ENCODE data around the gene CD40.

Gene CD40

GRCh38 chr20:46108976-46109375, 9.1 kb upstream of the CD40 start:
- in situ Hi-C loops (cut with HindIII; ENCODE audit: low pct_ligation_motif_present, low sequenced_read_pairs): no loop called here
- no peak for TF ChIP-seq CTCF (IDR thresholded peaks at IDR 0.05; ENCODE audit: low read depth, low read length, missing control alignments)
- Histone ChIP-seq H3K27ac (no peak overlapping the region), H3K36me3 (replicated peaks) (no peaks in the 10 kb centered on the region), H3K4me3 (ENCODE audit: low read depth, low read length) (no peak overlapping the region), H3K27me3 (replicated peaks) (peaks cover 7% of the 10 kb centered on the region)
- DNase-seq: no peak

- Histone ChIP-seq H3K36me3 (replicated peaks) (no peaks in the 10 kb centered on the region), H3K4me3 (ENCODE audit: low read depth, low read length) (no peak overlapping the region), H3K27me3 (replicated peaks) (peaks cover 5% of the 10 kb centered on the region), H3K27ac (no peak overlapping the region)
- TF ChIP-seq CTCF (IDR thresholded peaks at IDR 0.05; ENCODE audit: low read depth, low read length, missing control alignments): no peak
- in situ Hi-C loops (cut with HindIII; ENCODE audit: low pct_ligation_motif_present, low sequenced_read_pairs): no loop called here
- no peak for DNase-seq
Measured at GRCh38 chr20:46111028-46111835, 6.9 kb upstream of the CD40 start.

GRCh38 chr20:46111836-46112212, 6.3 kb upstream of the CD40 start:
- Histone ChIP-seq H3K27me3 (replicated peaks) (peaks cover 5% of the 10 kb centered on the region), H3K36me3 (replicated peaks) (no peaks in the 10 kb centered on the region), H3K27ac (no peak overlapping the region), H3K4me3 (ENCODE audit: low read depth, low read length) (no peak overlapping the region)
- TF ChIP-seq CTCF (IDR thresholded peaks at IDR 0.05; ENCODE audit: low read depth, low read length, missing control alignments): no peak
- in situ Hi-C loops (cut with HindIII; ENCODE audit: low pct_ligation_motif_present, low sequenced_read_pairs): no loop called here
- no peak for DNase-seq

- in situ Hi-C loops (cut with HindIII; ENCODE audit: low pct_ligation_motif_present, low sequenced_read_pairs): no loop called here
- peaks cover 5% of the 10 kb centered on the region for H3K27me3 ChIP-seq (replicated peaks)
- TF ChIP-seq CTCF (IDR thresholded peaks at IDR 0.05; ENCODE audit: low read depth, low read length, missing control alignments): no peak
- no peaks in the 10 kb centered on the region for H3K36me3 ChIP-seq (replicated peaks)
- DNase-seq: no peak
- no peak overlapping the region for H3K4me3 ChIP-seq (ENCODE audit: low read depth, low read length)
- no peak overlapping the region for H3K27ac ChIP-seq
Measured at GRCh38 chr20:46112430-46113112, 5.5 kb upstream of the CD40 start.

GRCh38 chr20:46113113-46113470, 5.0 kb upstream of the CD40 start:
- Histone ChIP-seq H3K27ac (no peak overlapping the region), H3K4me3 (ENCODE audit: low read depth, low read length) (no peak overlapping the region), H3K27me3 (replicated peaks) (peaks cover 5% of the 10 kb centered on the region), H3K36me3 (replicated peaks) (no peaks in the 10 kb centered on the region)
- DNase-seq: no peak
- no peak for TF ChIP-seq CTCF (IDR thresholded peaks at IDR 0.05; ENCODE audit: low read depth, low read length, missing control alignments)
- in situ Hi-C loops (cut with HindIII; ENCODE audit: low pct_ligation_motif_present, low sequenced_read_pairs): no loop called here
